Keratinocyte (primary cell): ENCODE measurements around the gene KIF21B. TPM values are rescaled to one million over a fixed set of nuclear protein-coding genes. Genes with fewer than 3 reads are reported as not detected.

Experiments used
- polyA plus RNA-seq, 5 experiments: library from polyadenylated mRNA; depleted of rRNA in 3 of 5; stranded (reverse) in 3 of 5; stranded (forward) in 1 of 5; unstranded in 1 of 5; fragments of >200 nt; gene quantifications; 1 replicate in 1 of 5; 2 replicates in 3 of 5; 3 replicates in 1 of 5; pipeline versions ENCODE4 v1.2.1 to v1.2.3, GENCODE V29; 2011 to 2012; ENCODE audit warnings: missing spikeins in 2 of 5, low read depth in 1 of 5, low replicate concordance in 1 of 5
- small RNA-seq, 3 experiments: library from RNA; depleted of rRNA; stranded (forward); fragments of <200 nt; gene quantifications; one replicate each; pipeline ENCODE3, GENCODE V24; 2012; ENCODE audit warnings: low read depth in 3 of 3, low replicate concordance in 1 of 3; ENCODE audit not compliant: insufficient read length in 3 of 3

The KIF21B gene
- polyA plus RNA-seq, 1 donor (not counting 4 experiments of a cell fraction or from before 2014, with no cell fraction given), result 0.17 TPM

Small RNA genes within 50 kb of the gene (small RNA-seq; reads per million reads assigned to genes)
- gene RNU6-704P, result 0 reads per million in 3 experiments

Other genes with a start within 250 kb of the KIF21B start
- 0.06 TPM in 1 of 3 replicates, not detected in the others for gene GPR25, start 150.7 kb downstream of the KIF21B start, polyA plus RNA-seq
- 12.5 to 18.7 TPM (median 14.9 TPM) in 3 replicates for gene INAVA, start 128.8 kb downstream of the KIF21B start, polyA plus RNA-seq
- gene CACNA1S, start 88.7 kb upstream of the KIF21B start, polyA plus RNA-seq, result not detected in 3 replicates
- gene ASCL5, start 103.5 kb upstream of the KIF21B start, polyA plus RNA-seq, result not detected in 3 replicates
- 56.0 to 106 TPM (median 59.8 TPM) in 3 replicates for gene TMEM9, start 130.8 kb upstream of the KIF21B start, polyA plus RNA-seq
- gene IGFN1, start 167.1 kb upstream of the KIF21B start, polyA plus RNA-seq, result not detected in 3 replicates